IPS-NIHi7 (cell line): ENCODE data around the gene SLC19A2.
"Not testable (repeated sequence)": the region's sequence is repeated elsewhere in the genome, so short reads cannot be mapped to it uniquely, and the experiment has no call there.

ENCODE experiments used
- DNase-seq: peaks from one replicate; pipeline ENCODE4 v3.0.0; 2012; ENCODE audit warnings: mixed read lengths; ENCODE audit errors: extremely low spot score

The SLC19A2 gene

GRCh38 chr1:169485431-169486280, at the start of gene SLC19A2:
TSS of gene SLC19A2 (minus strand) at chr1:169485944. CDS start at chr1:169485766, 178 bp downstream.
- DNase-seq, result peak; percentile 98

- no peak for DNase-seq
These were observed 48.9 kb upstream of the SLC19A2 start for GRCh38 chr1:169534653-169535052.

DNA sequence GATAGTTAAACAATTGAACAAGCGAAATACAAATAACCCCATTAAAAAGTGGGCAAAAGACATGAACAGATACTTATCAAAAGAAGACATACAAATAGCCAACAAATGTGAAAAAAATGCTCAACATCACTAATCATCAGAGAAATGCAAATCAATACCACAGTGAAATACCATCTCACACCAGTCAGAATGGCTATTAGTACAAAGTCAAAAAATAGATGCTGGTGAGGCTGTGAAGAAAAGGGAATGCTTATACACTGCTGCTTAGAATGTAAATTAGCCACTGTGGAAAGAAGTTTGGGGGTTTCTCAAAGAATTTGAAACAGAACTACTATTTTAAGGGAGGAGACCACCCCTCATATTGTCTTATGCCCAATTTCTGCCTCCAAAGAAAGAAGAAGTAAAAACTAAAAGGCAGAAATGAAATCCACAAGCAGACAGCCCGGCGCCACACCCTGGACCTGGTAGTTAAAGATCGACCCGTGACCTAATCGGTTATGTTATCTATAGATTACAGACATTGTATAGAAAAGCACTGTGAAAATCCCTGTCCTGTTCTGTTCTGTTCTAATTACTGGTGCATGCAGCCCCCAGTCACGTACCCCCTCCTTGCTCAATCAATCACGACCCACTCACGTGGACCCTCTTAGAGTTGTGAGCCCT, 47.9 kb upstream of the SLC19A2 start:
- not testable (repeated sequence) for DNase-seq

DNA sequence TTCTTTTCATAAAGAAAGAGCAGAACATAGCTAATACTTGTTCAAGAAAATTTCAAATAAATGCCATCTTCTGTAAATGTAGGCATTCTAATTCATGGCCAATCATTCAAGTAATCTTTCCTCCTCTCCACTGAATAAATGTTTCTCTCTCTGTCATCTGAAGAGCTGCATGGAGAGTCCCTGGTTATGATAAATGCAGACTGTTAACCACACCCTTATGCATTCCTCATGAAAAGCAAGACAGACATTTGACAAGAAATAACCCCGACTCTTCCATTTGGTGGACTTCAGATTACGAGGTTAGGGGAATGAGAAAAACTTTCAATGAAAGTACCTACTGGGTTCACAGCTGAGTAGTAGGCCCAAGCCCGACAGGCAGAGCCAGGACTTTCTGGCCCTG, 44.7 kb upstream of the SLC19A2 start:
- no peak for DNase-seq

DNA sequence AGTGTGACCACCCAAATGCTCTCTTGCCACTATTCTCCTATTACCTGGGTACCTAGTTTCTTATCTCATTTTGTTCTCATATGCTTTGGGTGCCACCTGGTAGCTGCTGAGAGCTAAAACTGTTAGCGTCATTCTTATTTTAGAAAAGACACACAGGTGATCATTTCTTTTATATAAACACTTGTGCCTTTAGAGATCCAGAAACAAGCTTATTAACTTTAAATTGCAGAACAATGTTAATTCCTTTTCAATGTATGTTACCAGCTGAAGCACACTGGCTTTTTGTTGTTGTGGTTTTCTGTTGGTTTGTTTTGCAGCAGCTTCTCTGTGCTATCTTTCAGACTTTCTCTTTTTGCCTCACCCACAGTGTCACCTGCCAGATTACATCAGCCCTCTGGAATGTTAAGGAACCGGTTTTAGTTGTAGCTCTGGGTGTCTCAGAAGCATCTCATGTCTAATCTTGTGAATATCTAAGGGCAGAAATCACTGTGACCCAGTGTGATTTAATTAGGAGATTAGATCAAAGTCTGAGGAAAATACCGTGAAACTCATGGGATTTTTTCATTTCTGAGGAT, 43.4 kb upstream of the SLC19A2 start:
- DNase-seq, result peak; percentile 68

GRCh38 chr1:169528215-169529067, 42.7 kb upstream of the SLC19A2 start:
- DNase-seq, result no peak

DNA sequence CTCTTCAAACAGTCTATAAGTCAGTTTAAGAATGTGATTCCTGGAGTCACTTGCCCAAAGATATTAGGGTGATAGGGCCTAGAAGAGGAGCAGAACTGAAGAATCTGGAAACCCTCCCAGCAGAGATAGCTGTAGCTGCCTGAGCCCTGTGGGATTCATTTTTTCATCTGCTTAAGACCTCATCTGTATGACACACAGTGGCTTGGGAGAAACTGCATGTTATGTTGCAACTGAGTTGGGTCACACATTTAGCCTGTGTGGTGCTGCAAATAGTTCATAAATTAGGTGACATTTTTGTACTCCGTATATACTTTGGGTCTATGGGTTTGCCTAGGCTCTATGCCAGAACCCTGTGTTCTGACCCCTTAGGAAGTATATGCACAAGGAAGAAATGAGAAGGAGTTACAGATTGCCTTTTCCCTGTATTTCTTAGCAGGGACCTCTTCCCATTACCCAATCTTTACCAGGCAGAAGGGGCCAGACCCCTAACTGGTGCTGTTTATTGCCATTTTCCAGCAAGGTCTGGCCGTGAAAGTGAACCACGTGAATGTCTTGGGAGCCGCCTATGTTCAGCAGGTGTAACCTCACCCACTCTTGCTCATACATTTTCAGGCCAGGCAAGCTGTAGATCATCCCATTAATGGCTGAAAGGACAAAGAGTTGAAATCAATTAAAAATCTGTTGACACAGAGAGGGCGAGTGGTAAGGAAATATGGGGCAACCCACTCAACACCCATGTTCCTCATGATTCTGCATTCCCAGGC, 41.9 kb upstream of the SLC19A2 start:
- DNase-seq, result no peak

- no peak for DNase-seq
These were observed 41.3 kb upstream of the SLC19A2 start for GRCh38 chr1:169527001-169527400.

DNA sequence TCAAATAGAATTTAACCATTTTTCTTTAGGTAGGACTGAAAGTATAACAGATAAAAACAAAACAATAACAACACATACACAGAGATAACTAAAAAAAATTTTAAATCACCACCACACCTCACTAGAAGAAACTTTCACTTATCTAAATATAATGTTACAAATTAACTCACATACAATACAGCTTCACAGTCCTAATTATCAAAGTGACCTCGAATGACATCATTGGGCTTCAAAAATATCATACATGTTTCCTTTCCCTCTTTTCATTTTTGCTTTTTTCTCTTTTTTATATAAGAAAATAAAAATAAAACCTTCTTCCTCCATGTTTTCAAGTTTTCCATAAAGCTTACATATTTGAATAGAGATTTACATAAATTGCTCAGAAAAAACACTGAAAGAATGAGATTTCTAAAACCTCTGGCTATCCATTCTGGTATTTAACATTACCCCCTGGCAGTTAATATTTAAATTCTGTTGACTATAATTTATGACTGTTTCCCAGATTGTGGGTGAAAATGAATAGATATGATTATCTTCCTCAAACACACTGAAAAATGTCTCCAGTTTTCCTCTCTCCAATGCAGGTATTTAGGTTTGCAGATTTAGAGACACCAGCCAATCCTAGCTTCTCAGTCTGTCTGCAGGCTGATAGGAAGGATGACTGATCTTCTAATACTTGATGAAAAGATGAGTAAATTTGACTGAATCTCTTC, 40.5 kb upstream of the SLC19A2 start:
- DNase-seq, result no peak

GRCh38 chr1:169525391-169525790, 39.6 kb upstream of the SLC19A2 start:
- DNase-seq, result no peak

- DNase-seq, result no peak
These were observed 38.2 kb upstream of the SLC19A2 start for GRCh38 chr1:169523904-169524303.

DNA sequence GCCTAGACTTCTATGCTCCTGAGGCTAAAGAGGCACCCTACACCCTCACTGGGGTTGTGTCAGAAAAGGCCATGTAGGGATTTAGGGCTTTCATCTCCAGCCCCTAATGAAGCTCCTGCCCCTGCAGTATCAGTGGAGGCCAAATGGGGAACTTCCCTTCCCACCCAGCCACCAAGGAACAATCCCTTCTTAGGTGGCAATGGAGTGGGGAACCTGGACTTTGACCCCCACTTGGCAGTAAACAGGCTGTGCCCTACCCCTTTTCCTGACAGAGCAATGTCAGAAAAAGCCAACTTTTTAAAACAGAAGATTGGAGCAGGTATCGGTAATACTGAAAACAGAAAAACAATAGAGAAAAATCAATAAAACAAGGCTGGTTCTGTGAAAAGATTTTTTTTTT, 35.5 kb upstream of the SLC19A2 start:
- DNase-seq, result no peak

GRCh38 chr1:169517558-169518186, 31.9 kb upstream of the SLC19A2 start:
- DNase-seq, result no peak

GRCh38 chr1:169515641-169516040, 29.9 kb upstream of the SLC19A2 start:
- DNase-seq, result no peak

- DNase-seq, result no peak
These were observed 29.0 kb upstream of the SLC19A2 start for GRCh38 chr1:169514566-169515270.

GRCh38 chr1:169513208-169513607, 27.5 kb upstream of the SLC19A2 start:
- DNase-seq, result no peak

GRCh38 chr1:169511316-169512005, 25.7 kb upstream of the SLC19A2 start:
- no peak for DNase-seq

GRCh38 chr1:169510060-169510459, 24.3 kb upstream of the SLC19A2 start:
- DNase-seq, result no peak

DNA sequence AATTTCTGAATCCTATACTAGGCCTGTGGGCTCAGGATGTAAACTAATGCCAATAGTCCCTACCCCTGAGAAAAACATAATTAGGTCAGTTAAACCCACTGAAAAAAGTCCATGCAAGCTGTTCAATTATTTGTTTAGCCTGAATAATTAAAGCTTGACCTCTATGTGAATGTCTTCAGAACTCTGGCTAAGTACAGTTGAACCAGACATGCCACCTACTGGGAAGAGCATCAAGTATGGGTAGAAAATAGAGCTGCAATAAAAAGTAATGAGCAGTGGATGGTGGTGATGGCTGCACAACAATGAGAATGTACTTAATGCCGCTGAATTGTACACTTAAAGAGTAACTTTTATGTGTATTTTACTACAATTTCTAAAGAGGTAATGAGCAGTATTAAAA, 23.6 kb upstream of the SLC19A2 start:
- no peak for DNase-seq
